IMR-90 (cell line): ENCODE results near the gene CPED1. TPM values are rescaled to one million over a fixed set of nuclear protein-coding genes. Genes with fewer than 3 reads are reported as not detected.
A peak's percentile ranks its signal among the peaks of the same experiment; 100 is the strongest.

Source experiments
- ATAC-seq: fragments of 200-7000 bp; cut with Tn5 transposase; 2 replicates; pipeline ENCODE4 v1.9.1; 2020; ENCODE audit warnings: low read depth, mild to moderate bottlenecking, moderate library complexity
- BruUV-seq: library from RNA; stranded (reverse); fragments of 400-500 nt; replicated peaks from 2 replicates; lab custom pipeline; 2021; lab: Mats Ljungman, UMichigan
- CTCF ChIA-PET: fragments of 300-600 bp; formaldehyde crosslinking; extraction: SDS; loops from one replicate; lab custom pipeline; 2021; ENCODE audit warnings: antibody characterized with exemption; lab: Yijun Ruan, JAX
- POLR2A ChIA-PET: fragments of 300-600 bp; sonication (Branson Sonifier 250); formaldehyde crosslinking; loops from one replicate; lab custom pipeline; 2022; ENCODE audit warnings: antibody characterized with exemption; ENCODE audit not compliant: unreplicated experiment; lab: Charles Lee
- DNase-seq: peaks from one replicate; pipeline ENCODE4 v3.0.0; 2013
- H2AFZ ChIP-seq: replicated peaks from 2 replicates; pipeline ENCODE3; 2013; ENCODE audit warnings: low read length, mild to moderate bottlenecking; ENCODE audit not compliant: poor library complexity
- H2AK5ac ChIP-seq: 2 replicates; pipeline ENCODE4 v1.6.1; 2013; ENCODE audit warnings: low read depth, low read length, inconsistent platforms
- H2AK9ac ChIP-seq: replicated peaks from 2 replicates; pipeline ENCODE3; 2013; ENCODE audit warnings: mild to moderate bottlenecking, low read depth, low read length, moderate library complexity; ENCODE audit not compliant: poor library complexity
- H2BK120ac ChIP-seq: 2 replicates; pipeline ENCODE4 v1.6.1; 2013; ENCODE audit warnings: low read depth, low read length, inconsistent platforms
- H2BK15ac ChIP-seq: 3 replicates; pipeline ENCODE4 v1.6.1; 2013; ENCODE audit warnings: low read depth, low read length, inconsistent platforms
- H2BK20ac ChIP-seq: 2 replicates; pipeline ENCODE4 v1.6.1; 2013; ENCODE audit warnings: low read depth, mild to moderate bottlenecking, inconsistent platforms, low read length, moderate library complexity
- H2BK5ac ChIP-seq: 2 replicates; pipeline ENCODE4 v1.6.1; 2013; ENCODE audit warnings: mild to moderate bottlenecking, low read depth, low read length, inconsistent platforms; ENCODE audit not compliant: poor library complexity, severe bottlenecking
- H3K14ac ChIP-seq: replicated peaks from 2 replicates; pipeline ENCODE4 v1.6.1; 2013; ENCODE audit warnings: low read depth, low read length, inconsistent platforms
- H3K18ac ChIP-seq: 2 replicates; pipeline ENCODE4 v1.6.1; 2013; ENCODE audit warnings: low read depth, low read length, control low read depth
- H3K23ac ChIP-seq: 2 replicates; pipeline ENCODE4 v1.6.1; 2013; ENCODE audit warnings: low read depth, low read length, inconsistent platforms
- H3K27ac ChIP-seq: 2 replicates; pipeline ENCODE4 v1.5.1; 2013; ENCODE audit warnings: mild to moderate bottlenecking, control low read depth, low read length; ENCODE audit not compliant: insufficient read depth
- H3K27me3 ChIP-seq: 2 replicates; pipeline ENCODE4 v1.6.1; 2013; ENCODE audit warnings: low read length; ENCODE audit not compliant: control insufficient read depth, insufficient read depth
- H3K36me3 ChIP-seq: 2 replicates; pipeline ENCODE4 v1.6.1; 2013; ENCODE audit warnings: low read length, mixed read lengths; ENCODE audit not compliant: control insufficient read depth, insufficient read depth
- H3K4ac ChIP-seq: 2 replicates; pipeline ENCODE4 v1.6.1; 2013; ENCODE audit warnings: low read depth, low read length, inconsistent platforms
- H3K4me1 ChIP-seq: 2 replicates; pipeline ENCODE4 v1.6.1; 2013; ENCODE audit warnings: low read length, mixed read lengths; ENCODE audit not compliant: control insufficient read depth, insufficient read depth
- H3K4me2 ChIP-seq: 2 replicates; pipeline ENCODE4 v1.6.1; 2013; ENCODE audit warnings: low read depth, mild to moderate bottlenecking, control low read depth, low read length, moderate library complexity
- H3K4me3 ChIP-seq: 2 replicates; pipeline ENCODE4 v1.5.1; 2013; ENCODE audit warnings: low read depth, mild to moderate bottlenecking, control low read depth, low read length, moderate library complexity; ENCODE audit not compliant: insufficient read depth
- H3K56ac ChIP-seq: 2 replicates; pipeline ENCODE4 v1.6.1; 2013; ENCODE audit warnings: low read length, inconsistent platforms; ENCODE audit not compliant: insufficient read depth; ENCODE audit errors: extremely low read depth
- H3K79me1 ChIP-seq, 2 experiments: 2 replicates each; pipeline ENCODE4 v1.6.1; 2013; ENCODE audit warnings: low read length in 2 of 2, inconsistent platforms in 1 of 2, low read depth in 1 of 2
- H3K9ac ChIP-seq: 2 replicates; pipeline ENCODE4 v1.6.1; 2013; ENCODE audit warnings: low read depth, low read length, control low read depth
- H3K9me1 ChIP-seq: 2 replicates; pipeline ENCODE4 v1.6.1; 2013; ENCODE audit warnings: low read length, inconsistent platforms; ENCODE audit not compliant: insufficient read depth
- H3K9me3 ChIP-seq: 2 replicates; pipeline ENCODE4 v1.6.1; 2013; ENCODE audit warnings: low read length; ENCODE audit not compliant: control insufficient read depth, insufficient read depth
- H4K20me1 ChIP-seq: 2 replicates; pipeline ENCODE4 v1.6.1; 2013; ENCODE audit warnings: low read length, inconsistent platforms; ENCODE audit not compliant: insufficient read depth
- H4K5ac ChIP-seq: 2 replicates; pipeline ENCODE4 v1.6.1; 2013; ENCODE audit warnings: mild to moderate bottlenecking, low read depth, low read length, control low read depth
- H4K8ac ChIP-seq, 2 experiments: 2 replicates each; pipeline ENCODE4 v1.6.1; 2013; ENCODE audit warnings: low read depth in 2 of 2, low read length in 2 of 2, control low read depth in 1 of 2, inconsistent platforms in 1 of 2
- H4K91ac ChIP-seq: 2 replicates; pipeline ENCODE4 v1.6.1; 2013; ENCODE audit warnings: low read depth, low read length, inconsistent platforms; ENCODE audit not compliant: insufficient read depth
- BHLHE40 ChIP-seq: fragments of 150-350 bp; IDR thresholded peaks from 2 replicates; pipeline ENCODE4 v1.6.1; 2016; ENCODE audit warnings: mild to moderate bottlenecking, low read depth, low read length
- CEBPB ChIP-seq: IDR thresholded peaks from 2 replicates; pipeline ENCODE4 v1.6.1; 2012; ENCODE audit warnings: low read depth, low read length, improper control_type of control experiment
- CHD1 ChIP-seq: IDR thresholded peaks from 2 replicates; pipeline ENCODE4 v1.6.1; 2012; ENCODE audit warnings: low read depth, low read length, improper control_type of control experiment
- CTCF ChIP-seq: conservative IDR thresholded peaks from 2 replicates; pipeline ENCODE4 v1.5.1; 2012; ENCODE audit warnings: mild to moderate bottlenecking, low read depth, low read length, improper control_type of control experiment
- FOS ChIP-seq: fragments of 150-350 bp; IDR thresholded peaks from 2 replicates; pipeline ENCODE4 v1.6.1; 2016; ENCODE audit warnings: low read depth, low read length
- MAFK ChIP-seq: IDR thresholded peaks from 2 replicates; pipeline ENCODE4 v1.6.1; 2012; ENCODE audit warnings: low read depth, low read length, improper control_type of control experiment
- MAZ ChIP-seq: IDR thresholded peaks from 2 replicates; pipeline ENCODE4 v1.6.1; 2012; ENCODE audit warnings: low read depth, mild to moderate bottlenecking, low read length, improper control_type of control experiment, moderate library complexity, borderline replicate concordance
- NFE2L2 ChIP-seq: fragments of 150-350 bp; IDR thresholded peaks from 2 replicates; pipeline ENCODE4 v1.6.1; 2016; ENCODE audit warnings: low read depth, mild to moderate bottlenecking, low read length
- POLR2A ChIP-seq: IDR thresholded peaks from 2 replicates; pipeline ENCODE4 v1.6.1; 2012; ENCODE audit warnings: mild to moderate bottlenecking, low read depth, low read length
- RCOR1 ChIP-seq: IDR thresholded peaks from 2 replicates; pipeline ENCODE4 v1.6.1; 2012; ENCODE audit warnings: mild to moderate bottlenecking, low read length, improper control_type of control experiment; ENCODE audit not compliant: insufficient replicate concordance
- RFX5 ChIP-seq: IDR thresholded peaks from 2 replicates; pipeline ENCODE4 v1.8.0; 2012; ENCODE audit warnings: low read depth, mild to moderate bottlenecking, low read length, moderate library complexity
- WGBS, 2 experiments: methylation state at CpG; one replicate each; pipeline versions ENCODE4 v1.1.5 to v1.1.7; 2013; ENCODE audit warnings: missing lambda C conversion rate in 2 of 2; ENCODE audit not compliant: insufficient read length in 1 of 2; ENCODE audit errors: extremely low coverage in 2 of 2; 5-methylcytosine and 5-hydroxymethylcytosine counted together
- dilution Hi-C: fragments of 300-500 bp; cut with HindIII; formaldehyde crosslinking; loops from one replicate; pipeline ENCODE4 v1.14.3; 2018; ENCODE audit warnings: low sequenced_read_pairs; ENCODE audit not compliant: unreplicated experiment
- in situ Hi-C: fragments of 300-500 bp; cut with MboI; formaldehyde crosslinking; loops from 3 replicates; pipeline ENCODE4 v1.14.3; 2019; ENCODE audit warnings: low sequenced_read_pairs, inconsistent platforms, mixed read lengths
- intact Hi-C: fragments of 100-400 bp; cut with micrococcal nuclease; formaldehyde crosslinking; loops from 2 replicates; pipeline ENCODE4 v1.10.0; 2022
- polyA plus RNA-seq, 3 experiments: library from polyadenylated mRNA; depleted of rRNA; stranded (reverse); fragments of >200 nt; gene quantifications; 2 replicates each; pipeline ENCODE4 v1.2.3, GENCODE V29; 2012; ENCODE audit warnings: low replicate concordance in 1 of 3
- total RNA-seq: library from RNA; depleted of rRNA; stranded (reverse); fragments of >200 nt; gene quantifications from 2 replicates; pipeline ENCODE4 v1.2.3, GENCODE V29; 2012
- TF ChIP-seq, protein P1 (sequence below): fragments of 150-350 bp; IDR thresholded peaks from 2 replicates; pipeline ENCODE4 v1.6.1; 2016; ENCODE audit warnings: low read depth, mild to moderate bottlenecking, low read length, moderate library complexity, borderline replicate concordance
- TF ChIP-seq, protein P2 (sequence below): fragments of 150-350 bp; IDR thresholded peaks from 2 replicates; pipeline ENCODE4 v1.6.1; 2017; ENCODE audit warnings: mild to moderate bottlenecking, antibody characterized with exemption, low read length, low read depth

Gene CPED1
- total and polyA plus RNA-seq, 2 of the 4 experiments (the other 2 are of a cell fraction) = 31.2 to 96.8 TPM

DNA sequence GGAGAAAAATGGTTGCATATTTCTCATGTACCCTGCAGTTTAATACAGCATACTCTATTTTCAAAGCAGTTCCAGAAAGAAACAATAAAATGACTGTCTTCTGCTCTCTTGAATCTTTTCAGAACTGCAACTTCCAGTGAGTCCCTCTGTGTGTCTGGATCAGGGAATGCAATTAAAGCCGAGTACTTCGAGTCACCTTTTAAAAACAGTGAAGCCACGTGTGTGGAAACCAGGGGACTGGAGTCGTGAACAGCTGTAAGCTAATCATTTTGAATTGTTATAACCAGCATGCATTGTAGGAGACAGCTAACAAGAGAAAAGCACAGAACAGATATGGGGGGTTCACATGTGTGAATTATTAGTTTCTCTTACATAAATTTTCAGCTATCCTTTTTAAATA, 109.1 kb downstream of the CPED1 start:
- no peak overlapping the region for H3K9ac ChIP-seq
- no peak overlapping the region; the same call in 1 of the 2 replicates for H4K5ac ChIP-seq
- H3K4me1 ChIP-seq = peaks cover 1% of the 10 kb centered on the region; the same call in 1 of the 2 replicates
- no peaks in the 10 kb centered on the region for H4K20me1 ChIP-seq
- H3K4me3 ChIP-seq = no peak overlapping the region
- H2AFZ ChIP-seq = no peak overlapping the region
- ChIA-PET POLR2A (no interaction called here), CTCF (no interaction called here)
- no peaks in the 10 kb centered on the region for H3K9me3 ChIP-seq
- H2BK120ac ChIP-seq = no peak overlapping the region
- DNase-seq (no peak), ATAC-seq (no peak)
- TF ChIP-seq, protein P1, sequence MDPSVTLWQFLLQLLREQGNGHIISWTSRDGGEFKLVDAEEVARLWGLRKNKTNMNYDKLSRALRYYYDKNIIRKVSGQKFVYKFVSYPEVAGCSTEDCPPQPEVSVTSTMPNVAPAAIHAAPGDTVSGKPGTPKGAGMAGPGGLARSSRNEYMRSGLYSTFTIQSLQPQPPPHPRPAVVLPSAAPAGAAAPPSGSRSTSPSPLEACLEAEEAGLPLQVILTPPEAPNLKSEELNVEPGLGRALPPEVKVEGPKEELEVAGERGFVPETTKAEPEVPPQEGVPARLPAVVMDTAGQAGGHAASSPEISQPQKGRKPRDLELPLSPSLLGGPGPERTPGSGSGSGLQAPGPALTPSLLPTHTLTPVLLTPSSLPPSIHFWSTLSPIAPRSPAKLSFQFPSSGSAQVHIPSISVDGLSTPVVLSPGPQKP = no peak
- TF ChIP-seq POLR2A (no peak), CEBPB (no peak), BHLHE40 (no peak), NFE2L2 (no peak), CTCF (no peak), CHD1 (no peak), FOS (no peak), MAZ (no peak), MAFK (no peak), RFX5 (no peak), RCOR1 (no peak)
- TF ChIP-seq, protein P2, sequence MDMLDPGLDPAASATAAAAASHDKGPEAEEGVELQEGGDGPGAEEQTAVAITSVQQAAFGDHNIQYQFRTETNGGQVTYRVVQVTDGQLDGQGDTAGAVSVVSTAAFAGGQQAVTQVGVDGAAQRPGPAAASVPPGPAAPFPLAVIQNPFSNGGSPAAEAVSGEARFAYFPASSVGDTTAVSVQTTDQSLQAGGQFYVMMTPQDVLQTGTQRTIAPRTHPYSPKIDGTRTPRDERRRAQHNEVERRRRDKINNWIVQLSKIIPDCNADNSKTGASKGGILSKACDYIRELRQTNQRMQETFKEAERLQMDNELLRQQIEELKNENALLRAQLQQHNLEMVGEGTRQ = no peak
- in situ Hi-C loops = no loop called here
- WGBS, 2 experiments = no CpG with 5 or more reads among the region's 4 CpGs
- no peak overlapping the region for H2BK5ac ChIP-seq
- H3K36me3 ChIP-seq = peaks cover 7% of the 10 kb centered on the region
- no peak overlapping the region for H3K27ac ChIP-seq
- BruUV-seq = no TSS peak
- dilution Hi-C loops = loop anchor here (25.0 kb wide), 1 partner anchor 110 kb away; the partner anchor contains the start of gene CPED1
- no peak overlapping the region for H3K18ac ChIP-seq
- intact Hi-C loops = no loop called here
- H2AK5ac ChIP-seq = no peak overlapping the region
- no peak overlapping the region for H3K14ac ChIP-seq
- no peak overlapping the region for H2BK20ac ChIP-seq
- H3K27me3 ChIP-seq = no peaks in the 10 kb centered on the region
- no peak overlapping the region for H4K91ac ChIP-seq
- no peak overlapping the region for H2AK9ac ChIP-seq
- H3K56ac ChIP-seq = no peak overlapping the region
- peaks cover 8 to 34% of the 10 kb centered on the region in 2 experiments; a peak in 3 of 4 replicates for H3K79me1 ChIP-seq
- no peak overlapping the region for H3K4ac ChIP-seq
- H3K4me2 ChIP-seq = no peak overlapping the region
- peak overlapping the region; percentile 20; the same call in 1 of the 2 replicates for H3K23ac ChIP-seq
- no peaks in the 10 kb centered on the region for H3K9me1 ChIP-seq
- H4K8ac ChIP-seq = no peak overlapping the region
- H2BK15ac ChIP-seq = no peak overlapping the region
